ENCODE data around the gene TRAM2.
A peak's percentile ranks its signal among the peaks of the same experiment; 100 is the strongest.

DNA sequence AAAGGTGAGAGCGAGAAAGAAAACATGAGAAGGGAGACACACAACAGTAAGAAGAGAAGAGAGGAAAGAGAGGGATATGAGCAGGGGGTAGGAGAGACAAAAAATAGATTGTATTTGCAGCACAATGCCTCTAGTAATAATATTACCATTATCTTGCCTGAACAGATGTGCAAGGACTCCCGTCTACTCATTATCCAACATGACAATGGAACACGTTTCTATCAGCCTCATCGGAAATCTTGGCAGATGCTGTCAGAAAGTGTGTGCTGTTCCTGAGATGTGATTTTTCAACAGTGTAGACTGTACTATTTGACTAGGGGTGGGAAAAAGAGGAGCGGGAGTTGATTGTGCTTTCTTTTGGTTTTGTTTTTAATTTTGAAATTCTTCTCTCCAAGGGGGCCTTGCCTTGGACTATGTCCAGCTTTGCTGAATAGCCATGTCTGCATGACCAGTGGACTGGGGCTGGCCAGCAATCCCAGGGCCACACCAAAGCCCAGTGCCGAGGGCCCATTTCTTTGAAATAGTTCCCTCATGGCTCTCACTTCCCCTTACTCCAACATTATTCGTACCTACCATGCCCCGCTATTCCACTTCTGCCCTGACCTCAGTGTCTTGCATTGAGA lies 11.3 kb upstream of the TRAM2 start:
- TF ChIP-seq, protein P1, sequence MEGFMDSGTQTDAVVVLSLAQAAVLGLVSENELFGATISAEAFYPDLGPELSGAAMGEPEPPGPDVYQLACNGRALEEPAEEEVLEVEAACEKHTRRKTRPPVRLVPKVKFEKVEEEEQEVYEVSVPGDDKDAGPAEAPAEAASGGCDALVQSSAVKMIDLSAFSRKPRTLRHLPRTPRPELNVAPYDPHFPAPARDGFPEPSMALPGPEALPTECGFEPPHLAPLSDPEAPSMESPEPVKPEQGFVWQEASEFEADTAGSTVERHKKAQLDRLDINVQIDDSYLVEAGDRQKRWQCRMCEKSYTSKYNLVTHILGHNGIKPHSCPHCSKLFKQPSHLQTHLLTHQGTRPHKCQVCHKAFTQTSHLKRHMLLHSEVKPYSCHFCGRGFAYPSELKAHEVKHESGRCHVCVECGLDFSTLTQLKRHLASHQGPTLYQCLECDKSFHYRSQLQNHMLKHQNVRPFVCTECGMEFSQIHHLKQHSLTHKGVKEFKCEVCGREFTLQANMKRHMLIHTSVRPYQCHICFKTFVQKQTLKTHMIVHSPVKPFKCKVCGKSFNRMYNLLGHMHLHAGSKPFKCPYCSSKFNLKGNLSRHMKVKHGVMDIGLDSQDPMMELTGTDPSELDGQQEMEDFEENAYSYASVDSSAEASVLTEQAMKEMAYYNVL (CRISPR knock-in tag; IDR thresholded peaks at IDR 0.05; ENCODE audit: borderline replicate concordance): no peak
- TF ChIP-seq, protein P2, sequence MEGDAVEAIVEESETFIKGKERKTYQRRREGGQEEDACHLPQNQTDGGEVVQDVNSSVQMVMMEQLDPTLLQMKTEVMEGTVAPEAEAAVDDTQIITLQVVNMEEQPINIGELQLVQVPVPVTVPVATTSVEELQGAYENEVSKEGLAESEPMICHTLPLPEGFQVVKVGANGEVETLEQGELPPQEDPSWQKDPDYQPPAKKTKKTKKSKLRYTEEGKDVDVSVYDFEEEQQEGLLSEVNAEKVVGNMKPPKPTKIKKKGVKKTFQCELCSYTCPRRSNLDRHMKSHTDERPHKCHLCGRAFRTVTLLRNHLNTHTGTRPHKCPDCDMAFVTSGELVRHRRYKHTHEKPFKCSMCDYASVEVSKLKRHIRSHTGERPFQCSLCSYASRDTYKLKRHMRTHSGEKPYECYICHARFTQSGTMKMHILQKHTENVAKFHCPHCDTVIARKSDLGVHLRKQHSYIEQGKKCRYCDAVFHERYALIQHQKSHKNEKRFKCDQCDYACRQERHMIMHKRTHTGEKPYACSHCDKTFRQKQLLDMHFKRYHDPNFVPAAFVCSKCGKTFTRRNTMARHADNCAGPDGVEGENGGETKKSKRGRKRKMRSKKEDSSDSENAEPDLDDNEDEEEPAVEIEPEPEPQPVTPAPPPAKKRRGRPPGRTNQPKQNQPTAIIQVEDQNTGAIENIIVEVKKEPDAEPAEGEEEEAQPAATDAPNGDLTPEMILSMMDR (CRISPR knock-in tag; IDR thresholded peaks at IDR 0.05): no peak
- TF ChIP-seq ESRRA (CRISPR knock-in tag; IDR thresholded peaks at IDR 0.05; ENCODE audit: low read depth) (no peak), TARDBP (CRISPR knock-in tag; IDR thresholded peaks at IDR 0.05) (no peak), ZNF777 (CRISPR knock-in tag; IDR thresholded peaks at IDR 0.05) (no peak), FOXP1 (IDR thresholded peaks at IDR 0.05) (no peak), FOXP1 (CRISPR knock-in tag; IDR thresholded peaks at IDR 0.05) (no peak), EZH2 (conservative IDR thresholded peaks at IDR 0.05; ENCODE audit: low read depth, low read length) (no peak), ZBTB8A (CRISPR knock-in tag; IDR thresholded peaks at IDR 0.05; ENCODE audit: borderline replicate concordance, low read depth) (no peak), ZKSCAN1 (IDR thresholded peaks at IDR 0.05; ENCODE audit: low read length) (no peak)
- TF ChIP-seq, protein P3, sequence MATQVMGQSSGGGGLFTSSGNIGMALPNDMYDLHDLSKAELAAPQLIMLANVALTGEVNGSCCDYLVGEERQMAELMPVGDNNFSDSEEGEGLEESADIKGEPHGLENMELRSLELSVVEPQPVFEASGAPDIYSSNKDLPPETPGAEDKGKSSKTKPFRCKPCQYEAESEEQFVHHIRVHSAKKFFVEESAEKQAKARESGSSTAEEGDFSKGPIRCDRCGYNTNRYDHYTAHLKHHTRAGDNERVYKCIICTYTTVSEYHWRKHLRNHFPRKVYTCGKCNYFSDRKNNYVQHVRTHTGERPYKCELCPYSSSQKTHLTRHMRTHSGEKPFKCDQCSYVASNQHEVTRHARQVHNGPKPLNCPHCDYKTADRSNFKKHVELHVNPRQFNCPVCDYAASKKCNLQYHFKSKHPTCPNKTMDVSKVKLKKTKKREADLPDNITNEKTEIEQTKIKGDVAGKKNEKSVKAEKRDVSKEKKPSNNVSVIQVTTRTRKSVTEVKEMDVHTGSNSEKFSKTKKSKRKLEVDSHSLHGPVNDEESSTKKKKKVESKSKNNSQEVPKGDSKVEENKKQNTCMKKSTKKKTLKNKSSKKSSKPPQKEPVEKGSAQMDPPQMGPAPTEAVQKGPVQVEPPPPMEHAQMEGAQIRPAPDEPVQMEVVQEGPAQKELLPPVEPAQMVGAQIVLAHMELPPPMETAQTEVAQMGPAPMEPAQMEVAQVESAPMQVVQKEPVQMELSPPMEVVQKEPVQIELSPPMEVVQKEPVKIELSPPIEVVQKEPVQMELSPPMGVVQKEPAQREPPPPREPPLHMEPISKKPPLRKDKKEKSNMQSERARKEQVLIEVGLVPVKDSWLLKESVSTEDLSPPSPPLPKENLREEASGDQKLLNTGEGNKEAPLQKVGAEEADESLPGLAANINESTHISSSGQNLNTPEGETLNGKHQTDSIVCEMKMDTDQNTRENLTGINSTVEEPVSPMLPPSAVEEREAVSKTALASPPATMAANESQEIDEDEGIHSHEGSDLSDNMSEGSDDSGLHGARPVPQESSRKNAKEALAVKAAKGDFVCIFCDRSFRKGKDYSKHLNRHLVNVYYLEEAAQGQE (IDR thresholded peaks at IDR 0.05; ENCODE audit: borderline replicate concordance in 1 of 2, low read depth in 1 of 2, low read length in 2 of 2): no peak
- TF ChIP-seq, protein P4, sequence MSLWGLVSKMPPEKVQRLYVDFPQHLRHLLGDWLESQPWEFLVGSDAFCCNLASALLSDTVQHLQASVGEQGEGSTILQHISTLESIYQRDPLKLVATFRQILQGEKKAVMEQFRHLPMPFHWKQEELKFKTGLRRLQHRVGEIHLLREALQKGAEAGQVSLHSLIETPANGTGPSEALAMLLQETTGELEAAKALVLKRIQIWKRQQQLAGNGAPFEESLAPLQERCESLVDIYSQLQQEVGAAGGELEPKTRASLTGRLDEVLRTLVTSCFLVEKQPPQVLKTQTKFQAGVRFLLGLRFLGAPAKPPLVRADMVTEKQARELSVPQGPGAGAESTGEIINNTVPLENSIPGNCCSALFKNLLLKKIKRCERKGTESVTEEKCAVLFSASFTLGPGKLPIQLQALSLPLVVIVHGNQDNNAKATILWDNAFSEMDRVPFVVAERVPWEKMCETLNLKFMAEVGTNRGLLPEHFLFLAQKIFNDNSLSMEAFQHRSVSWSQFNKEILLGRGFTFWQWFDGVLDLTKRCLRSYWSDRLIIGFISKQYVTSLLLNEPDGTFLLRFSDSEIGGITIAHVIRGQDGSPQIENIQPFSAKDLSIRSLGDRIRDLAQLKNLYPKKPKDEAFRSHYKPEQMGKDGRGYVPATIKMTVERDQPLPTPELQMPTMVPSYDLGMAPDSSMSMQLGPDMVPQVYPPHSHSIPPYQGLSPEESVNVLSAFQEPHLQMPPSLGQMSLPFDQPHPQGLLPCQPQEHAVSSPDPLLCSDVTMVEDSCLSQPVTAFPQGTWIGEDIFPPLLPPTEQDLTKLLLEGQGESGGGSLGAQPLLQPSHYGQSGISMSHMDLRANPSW (CRISPR knock-in tag; IDR thresholded peaks at IDR 0.05; ENCODE audit: borderline replicate concordance): 0 out of 2 replicates have a peak, but pooled peaks have one; percentile 23

All from HepG2 (cell line).